HL-60/S4 treated with retinoic acid at 250 ng/mL for 4 days and 3 days (cell line): ENCODE data around the gene CHRNE.
"Not testable (repeated sequence)": the region's sequence is repeated elsewhere in the genome, so short reads cannot be mapped to it uniquely, and the experiment has no call there.

Experiments
- in situ Hi-C: fragments of 300-500 bp; cut with MboI; formaldehyde crosslinking; loops from 2 replicates; pipeline ENCODE4 v1.7.0; 2022; ENCODE audit warnings: low sequenced_read_pairs

CHRNE gene

GRCh38 chr17:4858882-4859260 is 44.0 kb downstream of the CHRNE start:
- in situ Hi-C loops: no loop called here

- in situ Hi-C loops: no loop called here
Observed at GRCh38 chr17:4858068-4858881, 44.6 kb downstream of the CHRNE start.

GRCh38 chr17:4857347-4857746 is 45.6 kb downstream of the CHRNE start:
- in situ Hi-C loops: not testable (repeated sequence)

GRCh38 chr17:4856937-4857314 is 46.0 kb downstream of the CHRNE start:
- in situ Hi-C loops: no loop called here

GRCh38 chr17:4856271-4856936 is 46.5 kb downstream of the CHRNE start:
- in situ Hi-C loops: no loop called here

- in situ Hi-C loops: no loop called here
Observed at GRCh38 chr17:4854111-4854681, 48.7 kb downstream of the CHRNE start.

GRCh38 chr17:4853208-4853671 is 49.7 kb downstream of the CHRNE start:
- in situ Hi-C loops: no loop called here

GRCh38 chr17:4852567-4853207 is 50.2 kb downstream of the CHRNE start:
- in situ Hi-C loops: no loop called here

- in situ Hi-C loops: no loop called here
Observed at GRCh38 chr17:4851084-4851483, 51.8 kb downstream of the CHRNE start.

GRCh38 chr17:4850246-4850645 is 52.7 kb downstream of the CHRNE start:
- in situ Hi-C loops: no loop called here

GRCh38 chr17:4849011-4849536 is 53.8 kb downstream of the CHRNE start:
- in situ Hi-C loops: no loop called here
